GM21717 (cell line): ENCODE data around the gene ARHGAP8.

Source experiments
- ATAC-seq: cut with Tn5 transposase; IDR thresholded peaks from one replicate; pipeline ENCODE4 v1.9.1; 2021; ENCODE audit warnings: mild to moderate bottlenecking, moderate library complexity; ENCODE audit not compliant: unreplicated experiment

The ARHGAP8 gene

GRCh38 chr22:44724416-44724815 is 28.0 kb upstream of the ARHGAP8 start:
- no peak for ATAC-seq

GRCh38 chr22:44724859-44725258 is 27.5 kb upstream of the ARHGAP8 start:
- no peak for ATAC-seq

GRCh38 chr22:44726439-44726838 is 25.9 kb upstream of the ARHGAP8 start:
- ATAC-seq: no peak

GRCh38 chr22:44727148-44727547 is 25.2 kb upstream of the ARHGAP8 start:
- no peak for ATAC-seq

GRCh38 chr22:44727709-44728108 is 24.7 kb upstream of the ARHGAP8 start:
- ATAC-seq: no peak

GRCh38 chr22:44728761-44729324 is 23.5 kb upstream of the ARHGAP8 start:
- ATAC-seq: no peak

GRCh38 chr22:44729391-44730021 is 22.9 kb upstream of the ARHGAP8 start:
- no peak for ATAC-seq

- no peak for ATAC-seq
Measured at GRCh38 chr22:44730022-44730393, 22.4 kb upstream of the ARHGAP8 start.

- no peak for ATAC-seq
Measured at GRCh38 chr22:44730490-44731356, 21.7 kb upstream of the ARHGAP8 start.

GRCh38 chr22:44731357-44731970 is 20.9 kb upstream of the ARHGAP8 start:
- ATAC-seq: no peak

GRCh38 chr22:44732017-44732561 is 20.3 kb upstream of the ARHGAP8 start:
- ATAC-seq: no peak

GRCh38 chr22:44732661-44733060 is 19.7 kb upstream of the ARHGAP8 start:
- no peak for ATAC-seq

- no peak for ATAC-seq
Measured at GRCh38 chr22:44733426-44734106, 18.8 kb upstream of the ARHGAP8 start.

GRCh38 chr22:44734278-44734677 is 18.1 kb upstream of the ARHGAP8 start:
- ATAC-seq: no peak

GRCh38 chr22:44734801-44735517 is 17.4 kb upstream of the ARHGAP8 start:
- no peak for ATAC-seq

GRCh38 chr22:44735518-44736428 is 16.6 kb upstream of the ARHGAP8 start:
- no peak for ATAC-seq

- ATAC-seq: no peak
Measured at GRCh38 chr22:44736581-44737405, 15.6 kb upstream of the ARHGAP8 start.
